ENCODE measurements around the gene IQCK.

IQCK gene

GRCh38 chr16:19898166-19898565 lies 180.1 kb downstream of the IQCK start:
- no peaks in the 10 kb centered on the region for H3K36me3 ChIP-seq
- no peak for DNase-seq
- H3K4me3 ChIP-seq (ENCODE audit: low read depth, low read length), result no peak overlapping the region
- no peaks in the 10 kb centered on the region for H3K9me3 ChIP-seq
- TF ChIP-seq CTCF (IDR thresholded peaks at IDR 0.05; ENCODE audit: low read depth, low read length), result no peak
- H3K27me3 ChIP-seq, result no peaks in the 10 kb centered on the region
- no peaks in the 10 kb centered on the region for H3K4me1 ChIP-seq

DNA sequence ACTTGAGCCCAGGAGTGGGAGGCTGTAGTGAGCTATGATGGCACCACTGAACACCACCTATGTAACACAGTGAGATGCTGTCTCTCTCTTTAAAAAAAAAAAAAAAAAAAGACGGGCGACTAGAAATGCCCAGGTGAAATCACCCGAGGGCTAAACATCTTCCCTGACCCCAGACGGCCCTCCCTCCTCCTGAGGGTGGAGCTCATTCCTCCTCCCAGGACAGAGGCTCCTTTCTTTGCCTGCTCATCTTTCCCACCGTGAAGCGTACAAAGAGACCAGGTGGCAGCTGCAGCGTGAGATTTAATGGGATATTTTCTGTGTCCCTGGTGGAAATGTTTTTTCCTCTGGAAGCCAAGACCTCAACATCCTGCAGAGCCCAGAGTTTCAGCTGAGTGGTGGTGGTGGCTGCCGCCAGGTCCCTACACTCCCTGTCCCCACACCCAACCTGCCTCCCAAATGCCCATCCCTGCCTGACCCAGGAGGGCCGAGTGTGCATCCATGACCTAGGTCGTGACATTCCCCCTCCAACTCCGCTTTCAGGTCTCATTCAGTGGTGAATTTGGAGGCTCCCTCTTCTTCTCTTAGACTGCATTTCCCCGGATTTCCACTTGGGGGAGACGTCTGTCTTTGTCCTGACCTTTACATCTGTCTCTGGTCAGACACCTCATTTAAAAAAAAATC lies 181.0 kb downstream of the IQCK start:
- TF ChIP-seq CTCF (IDR thresholded peaks at IDR 0.05; ENCODE audit: low read depth, low read length), result peak; percentile 86
- H3K9me3 ChIP-seq, result no peaks in the 10 kb centered on the region
- no peaks in the 10 kb centered on the region for H3K27me3 ChIP-seq
- H3K4me3 ChIP-seq (ENCODE audit: low read depth, low read length), result no peak overlapping the region
- no peaks in the 10 kb centered on the region for H3K4me1 ChIP-seq
- DNase-seq, result peak; percentile 56
- no peaks in the 10 kb centered on the region for H3K36me3 ChIP-seq

DNA sequence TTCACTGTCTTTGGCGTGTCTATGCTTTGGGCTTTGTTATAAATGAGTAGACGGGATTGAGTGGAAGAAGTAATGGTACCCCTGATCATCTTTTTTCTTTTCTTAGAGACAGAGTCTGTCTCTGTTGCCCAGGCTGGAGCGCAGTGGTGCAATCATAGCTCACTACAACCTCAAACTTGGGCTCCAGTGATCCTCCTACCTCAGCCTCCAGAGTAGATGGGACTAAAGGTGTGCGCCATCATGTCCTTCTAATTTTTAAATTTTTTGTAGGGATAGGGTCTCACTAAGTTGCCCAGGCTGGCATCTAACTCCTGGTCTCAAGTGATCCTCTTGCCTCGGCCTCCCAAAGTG lies 181.5 kb downstream of the IQCK start:
- no peak for TF ChIP-seq CTCF (IDR thresholded peaks at IDR 0.05; ENCODE audit: low read depth, low read length)
- no peaks in the 10 kb centered on the region for H3K27me3 ChIP-seq
- no peaks in the 10 kb centered on the region for H3K9me3 ChIP-seq
- no peaks in the 10 kb centered on the region for H3K36me3 ChIP-seq
- no peak overlapping the region for H3K4me3 ChIP-seq (ENCODE audit: low read depth, low read length)
- no peak for DNase-seq
- H3K4me1 ChIP-seq, result no peaks in the 10 kb centered on the region

DNA sequence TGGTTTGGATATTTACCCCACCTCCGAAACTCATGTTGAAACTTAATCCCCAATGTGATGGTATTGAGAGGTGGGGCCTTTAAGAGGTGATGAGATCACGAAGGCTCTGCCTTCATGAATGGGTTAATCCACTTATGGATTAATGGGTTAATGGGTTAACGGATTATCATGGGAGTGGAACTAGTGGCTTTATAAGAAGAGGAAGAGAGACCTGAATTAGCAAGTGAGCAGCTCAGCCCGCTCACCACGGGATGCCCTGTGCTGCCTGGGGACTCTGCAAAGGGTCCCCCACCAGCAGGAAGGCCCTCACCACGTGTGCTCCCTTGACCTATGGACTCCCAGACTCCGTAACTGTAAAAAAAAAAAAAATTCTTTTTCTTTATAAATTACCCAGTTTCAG lies 183.1 kb downstream of the IQCK start:
- no peak overlapping the region for H3K4me3 ChIP-seq (ENCODE audit: low read depth, low read length)

DNA sequence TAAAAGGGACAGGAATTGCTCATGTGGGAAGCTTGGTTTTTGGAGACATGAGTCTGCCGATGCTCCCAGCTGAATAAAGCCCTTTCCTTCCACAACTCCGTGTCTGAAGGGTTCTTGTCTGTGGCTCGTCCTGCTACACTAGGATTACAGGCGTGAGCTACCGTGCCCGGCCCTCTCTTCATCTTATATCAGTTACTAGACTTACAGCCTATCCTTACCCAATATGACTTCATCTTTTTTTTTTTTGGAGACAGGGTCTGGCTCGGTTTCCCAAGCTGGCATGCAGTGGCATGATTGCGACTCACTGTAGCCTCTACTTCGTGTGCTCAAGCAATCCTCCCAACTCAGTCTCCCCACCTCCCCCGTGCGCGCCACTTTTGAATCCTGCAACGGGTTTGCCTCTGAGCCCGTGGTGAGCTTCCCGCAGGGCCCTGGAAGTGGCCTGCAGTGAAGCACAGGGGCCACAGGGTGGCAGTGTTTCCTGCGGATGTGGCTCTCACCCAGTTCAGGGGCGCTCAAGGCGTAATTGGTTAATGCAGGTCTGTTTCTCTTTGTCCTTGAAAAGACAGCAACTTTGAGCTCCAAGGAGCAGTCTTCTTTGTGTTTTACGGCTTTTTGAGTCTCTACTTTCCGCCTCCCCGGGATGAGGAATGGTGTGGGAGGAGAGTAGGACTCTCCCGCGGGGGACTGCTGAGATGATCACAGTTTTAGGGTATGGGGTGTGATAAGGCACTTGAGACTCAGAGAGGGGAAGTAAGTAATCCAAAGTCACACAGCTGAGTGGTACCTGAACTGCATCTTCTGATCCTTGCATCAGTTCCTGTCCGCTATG lies 189.3 kb downstream of the IQCK start:
- H3K36me3 ChIP-seq, result no peaks in the 10 kb centered on the region
- no peaks in the 10 kb centered on the region for H3K27me3 ChIP-seq
- peak; percentile 98 for TF ChIP-seq CTCF (IDR thresholded peaks at IDR 0.05; ENCODE audit: low read depth, low read length)
- peak; percentile 73 for DNase-seq
- H3K9me3 ChIP-seq, result no peaks in the 10 kb centered on the region
- H3K4me3 ChIP-seq (ENCODE audit: low read depth, low read length), result no peak overlapping the region
- no peaks in the 10 kb centered on the region for H3K4me1 ChIP-seq

More for the DNA sequence above, 183.1 kb downstream of the IQCK start:
- no peaks in the 10 kb centered on the region for H3K36me3 ChIP-seq
- DNase-seq, result no peak
- no peaks in the 10 kb centered on the region for H3K9me3 ChIP-seq
- no peak for TF ChIP-seq CTCF (IDR thresholded peaks at IDR 0.05; ENCODE audit: low read depth, low read length)
- H3K4me1 ChIP-seq, result no peaks in the 10 kb centered on the region
- H3K27me3 ChIP-seq, result no peaks in the 10 kb centered on the region

Data from BE2C (cell line).